GM19455 (cell line): ENCODE results near the gene TMEM154.

ENCODE experiments used
- ATAC-seq: cut with Tn5 transposase; IDR thresholded peaks from one replicate; pipeline ENCODE4 v1.9.1; 2021; ENCODE audit not compliant: unreplicated experiment

The TMEM154 gene

DNA sequence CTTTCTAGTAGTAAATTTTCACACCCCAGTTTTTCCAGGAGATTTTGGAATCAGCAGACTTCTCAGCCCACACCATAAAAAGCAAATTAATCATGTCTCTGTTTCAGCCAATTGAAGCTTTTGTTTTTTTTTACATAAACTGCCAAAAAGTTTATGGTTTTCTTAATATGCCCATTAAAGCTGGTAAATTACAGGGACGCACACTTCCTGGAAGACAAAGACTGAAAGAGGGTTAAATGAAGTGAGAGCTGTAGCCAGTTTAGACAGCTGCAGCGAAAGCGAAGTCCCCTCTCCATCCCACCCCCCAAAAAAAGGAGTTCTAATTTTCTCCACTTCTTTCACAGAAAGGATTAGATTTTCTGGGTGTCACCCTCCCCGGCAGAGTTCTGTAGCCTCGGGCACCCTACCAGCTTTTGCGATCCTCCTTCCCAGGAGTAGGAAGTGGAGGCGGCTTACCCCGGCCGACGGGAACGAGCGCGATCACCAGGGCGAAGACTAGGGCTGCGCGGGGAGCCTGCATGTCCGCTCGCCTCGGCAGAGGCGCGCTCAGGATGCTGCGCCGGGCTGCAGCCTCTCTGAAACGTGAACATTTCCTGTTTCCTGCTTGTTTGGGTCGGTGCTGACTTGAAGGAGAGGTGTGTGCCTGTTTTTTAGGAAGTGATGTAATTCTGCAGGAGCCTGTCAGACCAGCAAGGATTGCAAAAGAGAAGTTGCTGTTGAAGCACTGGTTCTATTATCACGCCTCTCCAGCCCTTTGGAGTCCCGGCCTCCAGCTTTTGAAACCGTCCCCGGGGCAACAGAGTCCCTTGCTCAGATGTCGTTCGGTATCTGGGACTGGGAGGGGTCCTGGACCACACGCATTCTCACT is at the start of gene TMEM154:
TMEM154 (minus strand) TSS at position 584 of the 868 bp plus-strand sequence; CDS start at position 520, 64 bp downstream.
- peak; percentile 74 for ATAC-seq

DNA sequence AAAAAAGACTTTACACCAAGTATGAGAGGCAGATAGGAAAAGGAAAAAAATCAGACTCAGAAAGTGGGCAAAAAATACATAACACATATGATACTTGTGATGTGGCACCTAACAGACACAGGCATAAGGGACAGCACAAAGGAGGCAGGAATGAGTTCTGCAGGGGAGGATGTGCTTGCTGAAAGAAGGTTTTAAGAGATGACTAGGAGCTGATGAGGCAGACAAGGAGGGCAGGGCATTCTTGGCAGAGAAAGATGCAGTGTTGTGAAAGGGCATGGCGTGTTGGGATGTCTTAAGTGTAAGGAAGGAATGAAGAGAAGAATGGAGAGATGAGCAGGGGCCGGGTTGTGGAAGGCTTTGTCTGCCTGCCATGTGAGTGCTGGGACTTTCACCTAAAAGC is 49.7 kb upstream of the TMEM154 start:
- no peak for ATAC-seq

- no peak for ATAC-seq
These were observed 48.5 kb upstream of the TMEM154 start for GRCh38 chr4:152728343-152728742.

- ATAC-seq, result no peak
These were observed 48.0 kb upstream of the TMEM154 start for GRCh38 chr4:152727784-152728183.

- no peak for ATAC-seq
These were observed 44.7 kb upstream of the TMEM154 start for GRCh38 chr4:152724494-152724893.

GRCh38 chr4:152723236-152723635 is 43.4 kb upstream of the TMEM154 start:
- ATAC-seq, result no peak

DNA sequence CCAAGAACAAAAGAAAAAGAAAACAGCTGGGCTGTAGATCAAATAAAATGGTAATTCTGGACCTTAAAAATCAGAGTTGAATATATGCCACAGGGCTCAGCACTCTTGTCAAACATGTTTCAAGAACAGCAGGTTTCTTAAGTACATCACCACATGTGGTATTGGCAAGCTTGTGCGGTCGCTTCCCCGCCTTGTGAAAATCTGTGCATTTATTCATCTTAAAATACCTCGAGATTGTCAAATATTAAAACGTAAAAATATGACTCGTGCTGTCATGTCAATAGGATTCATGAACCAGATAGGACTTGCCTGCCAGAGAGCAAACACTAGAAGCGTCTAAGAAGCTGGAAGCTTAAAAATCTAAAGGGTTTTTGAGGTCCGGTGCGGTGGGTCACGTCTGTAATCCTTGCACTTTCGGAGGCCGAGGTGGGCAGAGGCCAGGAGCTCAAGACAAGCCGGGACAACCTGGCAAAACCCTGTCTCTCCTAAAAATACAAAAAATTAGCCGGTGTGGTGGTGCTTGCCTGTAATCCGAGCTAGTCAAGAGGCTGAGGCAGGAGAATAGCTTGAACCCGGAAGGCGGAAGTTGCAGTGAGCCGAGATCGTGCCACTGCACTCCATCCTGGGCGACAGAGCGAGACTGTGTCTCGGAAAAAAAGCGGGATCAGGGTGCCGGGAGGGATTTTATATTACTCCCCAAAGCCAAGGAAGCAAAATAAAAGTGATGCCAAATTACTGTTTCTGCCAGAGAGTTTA is 40.2 kb upstream of the TMEM154 start:
- no peak for ATAC-seq

GRCh38 chr4:152719291-152719690 is 39.5 kb upstream of the TMEM154 start:
- no peak for ATAC-seq

DNA sequence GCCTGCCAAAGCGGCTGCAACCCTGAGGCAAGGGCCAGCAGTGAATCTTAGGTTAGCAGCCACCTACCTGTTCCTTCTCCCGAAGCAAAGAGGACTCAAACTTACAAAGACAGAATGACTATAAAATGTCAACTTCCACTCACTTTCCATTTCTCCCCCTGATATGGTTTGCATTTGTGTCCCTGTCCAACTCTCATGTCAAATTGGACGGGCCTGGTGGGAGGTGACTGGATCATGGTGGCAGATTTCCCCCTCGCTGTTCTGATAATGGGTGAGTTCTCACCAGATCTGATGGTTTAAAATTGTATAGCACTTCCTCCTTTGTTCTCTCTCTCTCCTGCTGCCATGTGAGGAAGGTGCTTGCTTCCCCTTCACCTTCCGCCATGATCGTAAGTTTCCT is 35.3 kb upstream of the TMEM154 start:
- ATAC-seq, result no peak

GRCh38 chr4:152713951-152714705 is 34.3 kb upstream of the TMEM154 start:
- no peak for ATAC-seq

DNA sequence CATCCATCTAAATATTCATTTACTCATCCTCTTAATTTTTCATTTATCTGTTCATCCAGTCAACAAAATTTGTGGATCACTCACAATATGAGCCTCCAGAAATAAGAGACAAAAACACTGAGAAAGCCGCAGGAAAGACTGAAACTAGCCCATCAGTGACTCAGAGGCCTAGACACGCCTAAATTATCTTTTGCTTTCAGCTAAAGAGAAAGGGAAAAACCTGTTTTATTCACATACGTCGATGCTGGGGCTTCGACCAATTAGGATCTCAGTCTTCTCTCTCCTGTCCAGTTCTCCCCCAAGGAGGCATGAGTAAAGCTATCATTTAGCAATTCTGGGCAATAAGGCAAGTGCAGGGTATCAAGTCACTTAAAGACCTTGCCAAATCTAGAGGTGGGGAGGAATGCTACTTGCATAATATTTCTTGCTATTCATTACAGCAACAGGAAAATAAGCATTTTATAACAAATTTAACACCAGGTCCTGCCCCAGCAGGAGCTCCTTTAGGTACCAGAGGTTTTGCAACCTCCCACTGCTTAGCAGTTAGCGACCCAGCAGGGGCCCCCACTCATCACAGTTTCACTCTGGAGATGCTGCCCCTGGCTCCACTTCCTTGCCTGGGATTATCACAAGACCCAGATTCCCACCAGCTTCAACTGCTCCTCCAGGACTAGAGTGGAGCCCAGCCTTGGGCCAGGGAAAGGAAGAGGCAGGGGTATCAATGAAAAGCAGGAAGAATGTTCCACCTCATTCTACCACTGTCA is 30.1 kb upstream of the TMEM154 start:
- ATAC-seq, result peak; percentile 60

DNA sequence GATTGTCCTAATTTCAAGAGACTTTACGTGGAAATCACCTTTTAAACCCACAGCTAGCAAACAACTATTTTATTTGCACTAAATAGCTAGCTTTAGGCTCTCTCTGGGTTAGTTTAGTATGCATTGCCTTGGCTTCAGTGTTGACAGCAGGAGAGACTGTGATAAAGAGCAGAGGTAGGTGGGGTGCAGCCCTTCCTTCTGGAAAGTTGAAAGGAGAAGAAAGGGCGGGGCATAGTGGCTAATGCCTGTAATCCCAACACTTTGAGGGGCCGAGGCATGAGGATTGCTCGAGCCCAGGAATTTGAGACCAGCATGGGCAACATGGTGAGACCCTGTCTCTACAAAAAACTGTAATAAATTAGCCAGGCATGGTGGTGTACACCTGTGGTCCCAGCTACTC is 29.0 kb upstream of the TMEM154 start:
- ATAC-seq, result no peak

DNA sequence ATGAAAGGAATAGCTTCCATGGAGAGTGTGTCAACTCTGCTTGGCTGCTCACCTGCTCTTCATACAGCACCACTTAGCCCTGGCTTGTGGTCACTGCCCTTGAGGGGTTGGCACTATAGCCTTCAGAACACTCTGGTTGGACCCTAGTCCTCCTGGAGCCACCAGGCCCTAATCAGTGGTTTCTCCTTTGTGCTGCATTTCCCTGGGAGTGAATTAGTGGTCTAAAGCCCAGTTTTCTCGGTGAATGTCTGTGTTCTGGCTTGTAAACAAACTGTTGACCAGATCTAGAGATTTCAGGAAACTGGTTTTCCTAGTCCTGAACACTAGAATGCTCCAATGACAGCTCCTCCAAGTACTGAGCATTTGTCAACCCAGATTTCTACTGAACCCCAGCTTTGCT is 28.6 kb upstream of the TMEM154 start:
- no peak for ATAC-seq

GRCh38 chr4:152707632-152708031 is 27.8 kb upstream of the TMEM154 start:
- ATAC-seq, result no peak

DNA sequence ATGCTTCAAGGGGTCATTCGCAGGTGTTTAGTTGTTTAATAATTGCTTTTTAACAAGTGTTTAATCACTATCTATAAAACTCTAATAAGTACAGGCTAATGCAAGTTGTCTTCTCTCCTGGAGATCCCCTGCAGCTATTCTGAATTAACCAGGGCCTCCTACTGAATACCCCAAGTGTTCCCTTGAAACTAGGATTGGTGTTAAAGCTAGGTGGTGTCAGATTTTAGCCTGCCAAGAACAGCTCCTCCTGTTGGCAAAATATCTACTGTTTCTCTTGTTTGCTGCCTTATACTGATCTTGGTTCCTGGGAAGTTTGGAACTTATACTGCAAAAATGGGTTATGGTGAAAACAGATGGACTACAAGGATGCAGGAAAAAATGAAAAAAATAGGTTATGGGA is 26.1 kb upstream of the TMEM154 start:
- ATAC-seq, result no peak

- ATAC-seq, result no peak
These were observed 25.0 kb upstream of the TMEM154 start for GRCh38 chr4:152704788-152705187.

DNA sequence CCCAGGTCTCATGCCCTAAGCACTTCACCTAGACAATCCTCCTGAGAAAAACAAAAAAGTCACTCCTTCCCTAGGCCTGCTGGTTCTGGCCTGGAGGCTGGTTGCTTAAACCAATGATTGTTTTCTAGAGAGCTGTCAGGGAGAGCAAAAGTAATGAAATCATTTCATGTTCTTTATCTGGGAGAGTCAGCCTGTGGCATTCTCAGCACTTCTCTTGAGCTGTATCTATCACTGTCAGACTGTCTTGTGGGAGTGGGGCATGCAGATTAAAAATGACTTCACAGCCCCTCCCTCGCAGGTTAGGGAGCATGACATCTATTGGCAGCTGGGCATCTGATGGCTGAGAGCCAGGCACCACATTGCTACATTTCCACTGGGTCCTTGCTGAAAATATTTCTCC is 20.4 kb upstream of the TMEM154 start:
- ATAC-seq, result no peak

DNA sequence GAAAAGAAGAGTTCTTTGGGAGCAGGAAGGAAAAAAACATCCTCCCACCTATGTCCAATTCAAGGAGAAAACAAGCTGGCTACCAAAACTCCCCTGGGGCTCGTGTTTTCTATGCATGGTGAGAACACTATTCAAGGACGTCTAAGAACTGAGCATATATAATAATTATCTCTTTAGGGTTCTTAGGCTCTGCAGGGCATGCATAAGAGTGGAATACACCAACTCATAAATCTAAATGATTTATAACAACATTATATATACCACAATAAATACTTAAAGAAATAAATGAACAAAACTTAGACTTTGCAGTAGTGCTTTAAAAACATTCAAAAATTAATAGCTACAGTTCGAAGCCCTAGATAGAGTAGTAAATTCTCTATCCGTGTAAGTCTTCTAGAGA is 19.5 kb upstream of the TMEM154 start:
- ATAC-seq, result no peak

DNA sequence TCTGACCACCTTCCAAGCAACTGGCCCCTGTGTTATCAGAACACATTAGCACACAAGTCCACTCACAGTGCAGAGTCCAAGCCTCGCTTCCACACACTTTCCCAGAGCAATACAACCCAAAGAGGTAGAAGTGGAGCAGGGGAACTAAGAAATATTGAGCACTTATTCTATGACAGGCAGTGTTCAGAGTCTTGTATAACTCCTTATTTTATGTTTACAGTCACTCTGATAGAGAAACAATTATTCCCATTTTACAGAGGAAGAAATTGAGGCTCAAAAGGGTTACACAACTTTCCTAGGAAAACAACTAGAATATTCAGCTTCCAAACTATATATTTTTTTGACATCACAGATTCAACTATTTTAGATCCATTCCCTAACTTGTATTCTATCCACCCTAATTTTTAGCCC is 18.3 kb upstream of the TMEM154 start:
- no peak for ATAC-seq

DNA sequence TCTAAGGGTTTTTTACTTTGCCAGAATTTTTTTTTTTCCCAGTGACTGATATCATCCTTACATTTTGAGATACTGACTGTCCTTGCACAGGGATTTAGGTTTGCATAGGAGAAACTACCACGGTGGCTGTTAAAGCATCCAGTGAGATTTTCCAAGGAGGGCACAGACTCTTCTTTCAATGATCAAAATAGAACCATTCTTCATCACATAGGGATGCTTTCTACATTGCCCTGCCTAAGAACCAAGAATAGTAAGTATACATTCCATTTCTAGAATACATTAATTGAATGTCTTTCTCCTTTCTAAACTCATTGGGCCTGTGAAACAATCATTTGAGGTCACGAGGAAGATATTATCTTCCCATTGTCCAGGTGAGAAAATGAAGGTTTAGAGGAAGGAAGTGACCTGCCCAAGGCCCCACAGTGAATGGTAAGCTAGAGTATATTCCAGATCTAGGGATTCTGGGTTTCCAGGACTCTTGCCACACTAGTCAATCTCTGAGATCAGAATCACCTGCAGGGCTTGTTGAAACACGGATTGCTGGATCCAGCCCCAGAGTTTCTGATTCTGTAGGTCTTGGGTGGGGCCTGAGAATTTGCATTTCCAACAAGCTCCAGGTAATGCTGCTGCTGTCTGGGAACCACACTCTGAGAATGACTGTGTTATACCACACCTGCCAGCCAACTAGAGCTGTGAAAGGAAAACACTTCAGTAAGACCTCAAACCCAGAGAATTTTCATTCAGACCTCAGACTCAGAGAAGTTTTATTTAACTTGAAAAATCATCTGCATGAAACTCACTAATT is 17.7 kb upstream of the TMEM154 start:
- ATAC-seq, result peak; percentile 12
